Measurements from ENCODE around the gene ERC2.

ERC2 gene

GRCh38 chr3:56081246-56081645 is 387.0 kb downstream of the ERC2 start:
- ATAC-seq, result no peak
- TF ChIP-seq POU6F1 (CRISPR knock-in tag; IDR thresholded peaks at IDR 0.05; ENCODE audit: borderline replicate concordance, low read depth) (no peak), OSR1 (CRISPR knock-in tag; IDR thresholded peaks at IDR 0.05) (no peak), ZC3H10 (CRISPR knock-in tag; IDR thresholded peaks at IDR 0.05) (no peak), ZNF70 (CRISPR knock-in tag; IDR thresholded peaks at IDR 0.05) (no peak), BACH2 (CRISPR knock-in tag; IDR thresholded peaks at IDR 0.05; ENCODE audit: borderline replicate concordance) (no peak), TOX (CRISPR knock-in tag; IDR thresholded peaks at IDR 0.05; ENCODE audit: borderline replicate concordance) (no peak), TSHZ2 (CRISPR knock-in tag; IDR thresholded peaks at IDR 0.05) (no peak), ISL1 (CRISPR knock-in tag; IDR thresholded peaks at IDR 0.05) (no peak), RARB (CRISPR knock-in tag; IDR thresholded peaks at IDR 0.05) (no peak), PATZ1 (CRISPR knock-in tag; IDR thresholded peaks at IDR 0.05; ENCODE audit: borderline replicate concordance) (no peak)

GRCh38 chr3:56076746-56077145 is 391.5 kb downstream of the ERC2 start:
- TF ChIP-seq PPARA (CRISPR knock-in tag; IDR thresholded peaks at IDR 0.05; ENCODE audit: borderline replicate concordance) (no peak), ZNF565 (CRISPR knock-in tag; conservative IDR thresholded peaks at IDR 0.05; ENCODE audit: low read depth) (no peak), TOX (CRISPR knock-in tag; IDR thresholded peaks at IDR 0.05; ENCODE audit: borderline replicate concordance) (no peak), ZFP30 (CRISPR knock-in tag; IDR thresholded peaks at IDR 0.05) (no peak), CSRNP3 (CRISPR knock-in tag; IDR thresholded peaks at IDR 0.05) (no peak), PATZ1 (CRISPR knock-in tag; IDR thresholded peaks at IDR 0.05; ENCODE audit: borderline replicate concordance) (no peak), ZC3H10 (CRISPR knock-in tag; IDR thresholded peaks at IDR 0.05) (no peak), POU6F1 (CRISPR knock-in tag; IDR thresholded peaks at IDR 0.05; ENCODE audit: borderline replicate concordance, low read depth) (no peak), ESRRG (CRISPR knock-in tag; IDR thresholded peaks at IDR 0.05) (no peak), TCF4 (CRISPR knock-in tag; IDR thresholded peaks at IDR 0.05; ENCODE audit: borderline replicate concordance) (no peak), SNAI2 (CRISPR knock-in tag; IDR thresholded peaks at IDR 0.05) (no peak), ZFP3 (CRISPR knock-in tag; IDR thresholded peaks at IDR 0.05) (no peak), RARB (CRISPR knock-in tag; IDR thresholded peaks at IDR 0.05) (no peak), ZNF70 (CRISPR knock-in tag; IDR thresholded peaks at IDR 0.05) (no peak), GLIS3 (CRISPR knock-in tag; IDR thresholded peaks at IDR 0.05) (no peak), OSR1 (CRISPR knock-in tag; IDR thresholded peaks at IDR 0.05) (no peak), CSDC2 (CRISPR knock-in tag; IDR thresholded peaks at IDR 0.05) (no peak), BACH2 (CRISPR knock-in tag; IDR thresholded peaks at IDR 0.05; ENCODE audit: borderline replicate concordance) (no peak)
- ATAC-seq, result no peak

All from SK-N-SH treated with all-trans-retinoic acid at 6 μM for 48 hours (cell line).